Fibroblast of skin of left quadriceps (primary cell): ENCODE results near the gene AUTS2.
A peak's percentile ranks its signal among the peaks of the same experiment; 100 is the strongest.

Source experiments
- DNase-seq, 2 experiments: peaks; one replicate each; pipeline ENCODE4 v3.0.0-alpha.2; 2013; ENCODE audit warnings: low read depth in 2 of 2

AUTS2 gene

GRCh38 chr7:69656890-69657289 is 58.6 kb downstream of the AUTS2 start:
- peak; percentile 47 to 52 for DNase-seq

GRCh38 chr7:69657331-69657730 is 59.1 kb downstream of the AUTS2 start:
- DNase-seq, result no peak

- DNase-seq, result no peak
Observed at GRCh38 chr7:69657985-69658384, 59.7 kb downstream of the AUTS2 start.

GRCh38 chr7:69659983-69660382 is 61.7 kb downstream of the AUTS2 start:
- peak in 1 of 2 experiments; percentile 22 for DNase-seq

GRCh38 chr7:69661342-69661741 is 63.1 kb downstream of the AUTS2 start:
- no peak for DNase-seq

- DNase-seq, result no peak
Observed at GRCh38 chr7:69663911-69664832, 65.9 kb downstream of the AUTS2 start.

GRCh38 chr7:69665369-69665768 is 67.1 kb downstream of the AUTS2 start:
- no peak for DNase-seq

- no peak for DNase-seq
Observed at GRCh38 chr7:69668339-69668870, 70.1 kb downstream of the AUTS2 start.

GRCh38 chr7:69670701-69671100 is 72.4 kb downstream of the AUTS2 start:
- DNase-seq, result peak; percentile 36 to 38

- DNase-seq, result no peak
Observed at GRCh38 chr7:69673074-69673473, 74.8 kb downstream of the AUTS2 start.

GRCh38 chr7:69674701-69675182 is 76.5 kb downstream of the AUTS2 start:
- DNase-seq, result no peak

- DNase-seq, result no peak
Observed at GRCh38 chr7:69676247-69676646, 78.0 kb downstream of the AUTS2 start.

- DNase-seq, result peak; percentile 46 to 49
Observed at GRCh38 chr7:69677054-69677852, 79.0 kb downstream of the AUTS2 start.

GRCh38 chr7:69677881-69678493 is 79.7 kb downstream of the AUTS2 start:
- DNase-seq, result no peak

- DNase-seq, result no peak
Observed at GRCh38 chr7:69678494-69679187, 80.4 kb downstream of the AUTS2 start.

- no peak for DNase-seq
Observed at GRCh38 chr7:69681181-69681580, 82.9 kb downstream of the AUTS2 start.

- DNase-seq, result no peak
Observed at GRCh38 chr7:69682518-69682917, 84.2 kb downstream of the AUTS2 start.

- no peak for DNase-seq
Observed at GRCh38 chr7:69683002-69683401, 84.7 kb downstream of the AUTS2 start.

- DNase-seq, result no peak
Observed at GRCh38 chr7:69684369-69685292, 86.4 kb downstream of the AUTS2 start.

- no peak for DNase-seq
Observed at GRCh38 chr7:69685293-69685631, 87.0 kb downstream of the AUTS2 start.
